ENCODE results near the gene EPB41L5. TPM values are rescaled to one million over a fixed set of nuclear protein-coding genes. Genes with fewer than 3 reads are reported as not detected.

The EPB41L5 gene
- total and polyA plus RNA-seq, 12 donors = 3.8 to 18.8 (median 13.1) TPM

GRCh38 chr2:120123090-120123489, 110.2 kb downstream of the EPB41L5 start:
- Histone ChIP-seq H3K4me3 (no peak overlapping the region), H3K27me3 (no peaks in the 10 kb centered on the region), H3K36me3 (peaks cover 0 to 12% (median 0%) of the 10 kb centered on the region in 9 donors), H3K27ac (no peak overlapping the region), H3K4me1 (no peaks in the 10 kb centered on the region), H3K9me3 (peaks cover 0 to 26% (median 0%) of the 10 kb centered on the region in 11 donors)
- 94 to 95% methylated on average over 3 of the region's 3 CpGs for WGBS, 2 donors
- TF ChIP-seq, protein P1, sequence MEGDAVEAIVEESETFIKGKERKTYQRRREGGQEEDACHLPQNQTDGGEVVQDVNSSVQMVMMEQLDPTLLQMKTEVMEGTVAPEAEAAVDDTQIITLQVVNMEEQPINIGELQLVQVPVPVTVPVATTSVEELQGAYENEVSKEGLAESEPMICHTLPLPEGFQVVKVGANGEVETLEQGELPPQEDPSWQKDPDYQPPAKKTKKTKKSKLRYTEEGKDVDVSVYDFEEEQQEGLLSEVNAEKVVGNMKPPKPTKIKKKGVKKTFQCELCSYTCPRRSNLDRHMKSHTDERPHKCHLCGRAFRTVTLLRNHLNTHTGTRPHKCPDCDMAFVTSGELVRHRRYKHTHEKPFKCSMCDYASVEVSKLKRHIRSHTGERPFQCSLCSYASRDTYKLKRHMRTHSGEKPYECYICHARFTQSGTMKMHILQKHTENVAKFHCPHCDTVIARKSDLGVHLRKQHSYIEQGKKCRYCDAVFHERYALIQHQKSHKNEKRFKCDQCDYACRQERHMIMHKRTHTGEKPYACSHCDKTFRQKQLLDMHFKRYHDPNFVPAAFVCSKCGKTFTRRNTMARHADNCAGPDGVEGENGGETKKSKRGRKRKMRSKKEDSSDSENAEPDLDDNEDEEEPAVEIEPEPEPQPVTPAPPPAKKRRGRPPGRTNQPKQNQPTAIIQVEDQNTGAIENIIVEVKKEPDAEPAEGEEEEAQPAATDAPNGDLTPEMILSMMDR (IDR thresholded peaks at IDR 0.05) = no peak
- DNase-seq (no peak), ATAC-seq (no peak)
- intact Hi-C loops (cut with DNase I) = no loop called here

DNA sequence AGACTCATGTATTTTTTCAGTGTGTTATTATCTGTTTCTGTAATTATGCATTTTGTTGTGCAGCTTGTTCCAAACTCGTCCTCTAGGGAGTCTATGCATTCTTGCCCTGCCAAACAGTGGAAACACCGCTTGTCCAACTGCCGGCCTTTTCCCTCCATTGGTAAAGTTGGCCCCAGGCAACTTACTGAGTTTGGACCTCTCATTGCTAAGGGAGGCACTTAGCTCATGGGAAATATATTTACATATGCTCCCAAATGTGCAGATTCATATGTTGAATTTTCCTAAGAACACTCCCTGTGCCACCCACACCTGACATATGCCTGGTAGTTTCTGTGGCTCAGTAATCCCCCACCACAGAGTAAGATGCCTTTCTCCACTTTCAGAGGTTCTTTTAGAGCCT, 112.3 kb downstream of the EPB41L5 start:
- Histone ChIP-seq H3K4me1 (no peaks in the 10 kb centered on the region), H3K4me3 (no peak overlapping the region), H3K36me3 (peaks cover 0 to 20% (median 0%) of the 10 kb centered on the region in 9 donors), H3K27me3 (no peaks in the 10 kb centered on the region), H3K27ac (no peak overlapping the region), H3K9me3 (peaks cover 0 to 14% (median 0%) of the 10 kb centered on the region in 11 donors)
- ATAC-seq (no peak), DNase-seq (no peak)
- TF ChIP-seq, protein P1 (IDR thresholded peaks at IDR 0.05) = no peak
- intact Hi-C loops (cut with DNase I) = no loop called here
- WGBS, 2 donors = 62 to 67% methylated on average over 3 of the region's 3 CpGs

GRCh38 chr2:120128216-120128615, 115.3 kb downstream of the EPB41L5 start:
- H3K9me3 ChIP-seq = no peaks in the 10 kb centered on the region
- no peak overlapping the region for H3K4me3 ChIP-seq
- no peaks in the 10 kb centered on the region for H3K27me3 ChIP-seq
- no peaks in the 10 kb centered on the region for H3K4me1 ChIP-seq
- no peak for ATAC-seq
- intact Hi-C loops (cut with DNase I) = no loop called here
- TF ChIP-seq, protein P1 (IDR thresholded peaks at IDR 0.05) = no peak
- no peak overlapping the region for H3K27ac ChIP-seq
- no peak for DNase-seq
- peaks cover 0 to 44% (median 0%) of the 10 kb centered on the region in 9 donors for H3K36me3 ChIP-seq

GRCh38 chr2:120132190-120132589, 119.3 kb downstream of the EPB41L5 start:
- H3K4me3 ChIP-seq = no peak overlapping the region
- no peak overlapping the region for H3K27ac ChIP-seq
- TF ChIP-seq, protein P1 (IDR thresholded peaks at IDR 0.05) = no peak
- WGBS, 2 donors = 81 to 93% methylated on average over 5 of the region's 5 CpGs
- DNase-seq (no peak), ATAC-seq (no peak)
- H3K36me3 ChIP-seq = peaks cover 0 to 67% (median 7%) of the 10 kb centered on the region in 9 donors
- no peaks in the 10 kb centered on the region for H3K4me1 ChIP-seq
- peaks cover 0 to 12% (median 0%) of the 10 kb centered on the region in 11 donors for H3K9me3 ChIP-seq
- intact Hi-C loops (cut with DNase I) = no loop called here
- no peaks in the 10 kb centered on the region for H3K27me3 ChIP-seq

All from heart right ventricle (tissue), 16 donors.